D721Med (cell line): Measurements from ENCODE around the gene GDAP2.

Experiments used
- DNase-seq: peaks from one replicate; pipeline ENCODE4 v3.0.0; 2011; ENCODE audit warnings: low spot score; ENCODE audit not compliant: insufficient read length
- FAIRE-seq: peaks from 2 replicates; lab custom pipeline; 2011; peaks lifted over from hg19 to GRCh38; lab: Jason Lieb, UNC
- CTCF ChIP-seq: IDR thresholded peaks from 2 replicates; pipeline ENCODE4 v1.5.1; 2012; ENCODE audit warnings: mild to moderate bottlenecking, control low read depth; ENCODE audit not compliant: insufficient read depth; ENCODE audit errors: missing control alignments

GDAP2 gene

GRCh38 chr1:117814856-117815797 lies 114.3 kb downstream of the GDAP2 start:
- no peak for TF ChIP-seq CTCF
- DNase-seq = no peak
- FAIRE-seq = no peak
